HG03066 (cell line): ENCODE data around the gene COLQ.
"Not testable (repeated sequence)": the region's sequence is repeated elsewhere in the genome, so short reads cannot be mapped to it uniquely, and the experiment has no call there.

Experiments
- ATAC-seq: cut with Tn5 transposase; IDR thresholded peaks from one replicate; pipeline ENCODE4 v1.9.1; 2021; ENCODE audit warnings: low read depth; ENCODE audit not compliant: unreplicated experiment

The COLQ gene

GRCh38 chr3:15458212-15458780 is 63.2 kb downstream of the COLQ start:
- no peak for ATAC-seq

- ATAC-seq: not testable (repeated sequence)
Measured at GRCh38 chr3:15456915-15457314, 64.6 kb downstream of the COLQ start.

GRCh38 chr3:15456321-15456720 is 65.2 kb downstream of the COLQ start:
- ATAC-seq: no peak

DNA sequence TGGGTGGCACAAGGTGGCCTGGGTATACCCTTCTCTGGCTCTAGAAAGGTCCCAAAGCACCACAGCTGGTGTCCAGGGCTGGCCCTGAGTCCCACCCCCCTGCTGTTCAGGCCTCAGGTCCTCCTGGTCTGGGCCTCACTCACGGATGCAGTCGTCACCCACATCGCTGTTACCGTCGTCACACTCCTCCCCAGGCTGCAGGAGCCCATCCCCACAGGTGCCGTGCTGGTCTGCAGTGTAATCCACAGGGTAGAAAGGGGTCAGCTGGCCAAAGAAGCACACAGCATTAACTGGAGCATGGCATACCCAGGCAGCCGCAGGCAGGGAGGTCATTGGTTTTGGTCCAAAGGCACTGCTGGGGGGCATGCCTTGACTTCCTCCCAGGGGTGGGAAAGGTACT is 65.8 kb downstream of the COLQ start:
- no peak for ATAC-seq

DNA sequence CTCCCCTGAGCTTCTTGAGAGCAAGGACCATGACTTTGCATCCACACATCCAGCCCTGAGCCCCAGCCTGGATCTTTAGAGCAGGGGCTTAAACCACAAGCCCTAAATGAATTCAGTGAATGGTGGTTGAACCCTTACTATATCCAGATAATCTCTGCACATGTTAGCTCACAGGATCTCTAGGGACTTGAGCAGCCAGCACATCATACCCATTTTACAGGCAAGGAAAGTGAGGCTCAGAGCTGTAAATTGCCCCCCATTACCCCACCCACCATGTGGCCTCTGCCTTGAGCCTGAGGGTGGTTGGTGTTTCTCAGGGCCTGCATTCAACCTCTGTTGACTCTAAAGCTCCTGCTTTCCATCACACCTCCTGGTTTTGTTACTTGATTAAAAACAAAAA is 66.5 kb downstream of the COLQ start:
- ATAC-seq: no peak

DNA sequence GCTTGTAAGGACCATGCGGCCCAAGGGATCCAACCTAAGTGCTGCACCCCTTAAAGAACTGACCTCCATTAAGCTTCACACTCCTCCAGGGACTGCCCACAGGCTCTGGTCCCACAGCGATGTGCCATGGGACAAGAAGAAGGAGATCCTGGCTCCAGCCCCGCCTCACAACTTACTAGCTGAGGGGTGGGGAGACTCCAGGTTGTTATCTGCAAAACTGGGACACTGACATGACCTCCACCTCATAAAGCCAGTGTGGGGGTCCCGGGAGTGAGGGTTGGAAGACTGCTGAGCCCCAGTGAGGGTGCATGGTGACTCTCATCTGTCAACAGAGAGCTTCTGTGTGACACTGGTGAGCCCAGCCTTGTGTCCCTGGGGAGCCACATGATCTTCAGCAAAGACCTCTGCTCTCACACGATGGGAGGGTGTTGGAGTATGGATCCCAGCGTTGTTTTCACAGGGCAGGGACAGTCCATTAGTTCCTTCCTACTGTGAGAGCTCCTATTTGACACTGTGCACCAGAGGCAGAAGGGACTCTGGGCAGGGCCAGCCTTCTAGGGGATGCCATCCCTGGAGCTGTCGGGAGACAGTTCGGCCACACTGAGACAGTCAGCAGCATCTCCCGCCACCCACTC is 67.4 kb downstream of the COLQ start:
- ATAC-seq: no peak

GRCh38 chr3:15453501-15453900 is 68.0 kb downstream of the COLQ start:
- ATAC-seq: no peak

GRCh38 chr3:15452961-15453360 is 68.5 kb downstream of the COLQ start:
- ATAC-seq: no peak

DNA sequence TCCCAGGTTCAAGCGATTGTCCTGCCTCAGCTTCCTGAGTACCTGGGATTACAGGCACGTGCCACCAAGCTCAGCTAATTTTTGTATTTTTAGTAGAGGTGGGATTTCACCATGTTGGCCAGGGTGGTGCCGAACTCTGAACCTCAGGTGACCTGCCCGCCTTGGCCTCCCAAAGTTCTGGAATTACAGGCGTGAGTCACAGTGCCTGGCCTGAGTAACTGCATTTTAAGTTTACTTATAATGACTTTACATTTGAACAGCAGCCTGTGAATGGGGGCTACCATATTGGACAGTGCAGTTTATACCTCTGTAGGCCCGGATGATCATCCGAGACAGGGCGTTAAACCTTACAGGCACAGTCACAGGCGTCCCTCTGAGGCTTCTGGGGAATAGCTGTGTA is 69.3 kb downstream of the COLQ start:
- no peak for ATAC-seq

GRCh38 chr3:15451216-15452113 is 70.0 kb downstream of the COLQ start:
- ATAC-seq: no peak

DNA sequence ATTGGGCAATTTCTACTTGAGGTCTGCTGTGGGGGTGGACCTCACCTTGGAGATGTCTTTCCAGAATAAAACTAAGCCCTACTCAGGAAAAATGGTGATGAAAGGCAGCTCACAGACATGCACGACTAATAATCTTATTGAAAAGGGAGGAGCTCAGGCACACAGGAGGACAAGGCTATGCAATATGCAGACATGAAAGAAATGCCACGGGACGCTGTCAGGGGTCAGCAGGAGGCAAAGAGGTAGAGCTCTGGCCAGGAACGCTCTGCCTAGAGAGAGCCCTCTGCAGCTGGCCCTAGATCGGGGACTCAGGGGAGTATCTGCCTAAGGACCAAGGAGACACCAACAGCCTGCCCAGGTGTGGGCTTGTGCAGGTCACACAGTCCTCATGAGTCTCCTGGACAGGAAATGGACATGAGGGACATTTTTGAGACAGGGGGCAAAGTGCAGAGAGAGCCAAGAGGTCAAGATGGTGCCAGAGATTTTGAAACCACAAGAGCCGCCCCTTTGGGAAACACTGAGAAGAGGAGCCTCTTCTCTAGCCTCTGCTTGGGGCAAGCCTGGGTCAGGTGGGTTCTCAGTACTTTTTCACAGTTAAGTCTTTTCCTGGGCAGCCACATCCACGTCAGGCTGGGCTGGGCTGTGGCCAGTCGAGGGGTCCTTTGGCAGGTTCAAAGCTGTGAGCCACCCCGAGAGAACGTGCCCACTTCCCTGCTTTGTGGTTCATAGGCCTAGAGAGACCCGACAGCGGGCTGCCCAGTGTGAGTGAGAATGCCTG is 70.9 kb downstream of the COLQ start:
- ATAC-seq: no peak

- no peak for ATAC-seq
Measured at GRCh38 chr3:15449489-15450224, 71.8 kb downstream of the COLQ start.

GRCh38 chr3:15443826-15444524 is 77.5 kb downstream of the COLQ start:
- ATAC-seq: no peak

- no peak for ATAC-seq
Measured at GRCh38 chr3:15440891-15441290, 80.6 kb downstream of the COLQ start.

DNA sequence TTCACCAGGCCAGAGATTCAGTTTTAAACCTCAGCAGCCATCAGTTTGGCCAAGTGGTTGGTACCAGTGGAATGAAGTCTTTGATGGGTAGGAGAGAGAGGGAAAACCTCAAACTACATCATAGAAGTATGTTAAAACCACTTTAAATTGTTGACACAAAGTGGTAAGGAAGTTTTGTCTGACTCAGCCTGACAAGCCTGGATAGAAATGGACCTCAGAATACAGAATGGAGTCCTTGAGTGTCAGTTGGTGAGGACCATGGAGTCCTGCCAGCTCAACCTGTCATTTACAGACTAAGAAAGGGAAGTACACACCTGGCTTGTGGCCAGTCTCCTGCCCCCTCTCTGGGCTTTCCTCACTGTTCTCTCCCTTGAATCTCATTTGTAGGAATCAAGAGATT is 82.0 kb downstream of the COLQ start:
- no peak for ATAC-seq

GRCh38 chr3:15438983-15439382 is 82.5 kb downstream of the COLQ start:
- no peak for ATAC-seq

GRCh38 chr3:15436246-15436645 is 85.3 kb downstream of the COLQ start:
- no peak for ATAC-seq

DNA sequence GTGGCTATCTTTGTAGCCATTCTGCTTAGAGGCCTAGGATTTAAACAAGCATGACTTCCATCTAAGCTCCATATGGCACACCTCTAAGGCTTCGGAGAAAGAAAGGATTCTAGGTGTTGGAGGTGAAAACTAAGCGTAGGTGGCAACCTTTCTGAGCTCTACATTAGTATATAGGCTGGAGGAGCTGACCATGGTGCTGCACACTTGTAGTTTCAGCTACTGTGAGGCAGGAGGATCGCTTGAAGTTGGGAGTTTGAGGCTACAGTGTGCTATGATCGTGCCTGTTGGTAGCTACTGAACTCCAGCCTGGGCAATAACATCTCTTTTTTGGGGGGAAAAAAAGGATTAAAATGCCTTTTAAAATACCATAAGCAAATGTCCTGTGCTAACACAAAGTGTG is 86.8 kb downstream of the COLQ start:
- no peak for ATAC-seq

DNA sequence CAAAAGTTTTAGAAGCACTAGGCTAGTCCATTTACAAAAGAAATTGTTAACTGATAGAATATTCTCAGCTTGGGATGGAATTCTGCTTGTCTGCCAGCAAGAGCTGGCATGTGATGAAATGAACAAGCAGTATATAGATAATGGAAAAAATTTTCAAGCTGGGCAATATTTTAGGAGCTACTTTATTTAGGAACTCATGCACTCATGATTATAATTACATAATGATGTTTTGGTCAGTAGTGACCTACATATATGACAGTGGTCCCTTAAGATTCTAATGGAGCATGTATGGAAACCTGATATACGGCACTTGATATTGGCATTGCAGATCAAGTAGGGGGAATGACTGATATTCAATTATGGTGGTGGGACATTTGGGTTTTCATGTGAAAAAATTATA is 88.0 kb downstream of the COLQ start:
- no peak for ATAC-seq
